SH-SY5Y (cell line): Measurements from ENCODE around the gene PCED1B.

Experiments used
- GATA2 ChIP-seq: IDR thresholded peaks from 2 replicates; pipeline ENCODE4 v1.6.1; 2011; ENCODE audit warnings: mild to moderate bottlenecking, low read depth, low read length
- GATA3 ChIP-seq: IDR thresholded peaks from 2 replicates; pipeline ENCODE4 v1.6.1; 2011; ENCODE audit warnings: low read depth, mild to moderate bottlenecking, low read length, moderate library complexity

DNA sequence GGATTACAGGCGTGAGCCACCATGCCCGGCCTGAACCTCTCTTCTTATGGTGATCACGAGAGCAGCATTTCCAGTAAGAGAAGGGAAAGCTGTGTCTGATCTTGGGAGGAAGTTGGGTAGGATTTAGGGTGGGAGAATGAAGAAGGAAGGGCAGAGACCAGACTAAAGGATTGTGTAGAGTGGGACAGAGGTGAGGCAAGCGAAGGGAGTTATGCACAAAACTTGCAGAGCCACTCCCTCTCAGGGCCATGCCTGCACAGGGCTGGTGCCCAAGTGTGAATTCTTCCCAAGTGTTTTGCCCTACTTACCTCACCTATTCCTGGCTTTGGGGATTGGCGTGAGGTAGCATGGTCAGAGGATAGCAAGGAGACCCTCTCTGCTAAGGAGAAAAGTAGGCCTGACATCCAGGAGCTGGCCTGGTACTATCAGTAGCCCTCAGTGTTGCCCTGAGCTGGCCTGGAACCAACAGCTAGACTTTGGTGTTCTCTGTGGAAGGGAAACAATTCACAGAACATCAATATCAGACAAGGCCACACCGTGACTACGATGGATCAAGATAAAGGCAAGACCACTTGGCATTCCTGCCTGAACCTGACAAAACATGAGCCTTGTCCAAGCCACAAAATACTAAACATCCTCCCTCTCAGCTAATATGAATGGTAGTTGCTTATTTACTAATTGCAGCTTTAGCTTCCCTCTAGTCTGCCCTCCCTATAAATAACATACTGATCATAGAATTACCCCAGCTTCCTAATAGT lies 201.3 kb downstream of the PCED1B start:
- TF ChIP-seq GATA2: no peak
- no peak for TF ChIP-seq GATA3
